GM10266 (cell line): ENCODE measurements around the gene CCDC170.

Source experiments
- DNase-seq: peaks from one replicate; pipeline ENCODE4 v3.0.0; 2012; ENCODE audit errors: extremely low spot score
- TF ChIP-seq, protein P1 (sequence below): IDR thresholded peaks from 2 replicates; pipeline ENCODE4 v1.5.1; 2012; ENCODE audit warnings: mild to moderate bottlenecking, low read depth; ENCODE audit not compliant: control insufficient read depth, insufficient read depth; ENCODE audit errors: missing control alignments

CCDC170 gene

DNA sequence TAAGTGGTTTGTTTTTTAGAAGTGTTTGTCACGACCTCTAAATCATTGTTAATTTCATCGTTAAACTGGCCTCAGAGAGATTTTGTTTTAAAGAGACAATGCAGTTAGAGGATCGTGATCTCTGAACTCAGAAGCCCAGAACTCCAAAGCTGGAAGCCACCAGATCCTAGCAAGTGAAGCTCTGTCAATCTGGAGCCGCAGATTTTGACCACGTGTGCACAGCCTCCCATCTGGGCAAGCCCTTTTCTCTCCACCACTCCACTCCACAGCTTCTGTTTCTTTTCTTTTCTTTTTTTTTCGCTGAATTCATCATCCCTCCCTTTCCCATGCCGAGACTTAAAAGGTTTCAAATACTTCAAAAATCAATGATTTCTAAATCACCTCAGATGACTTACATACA is 171.5 kb downstream of the CCDC170 start:
- TF ChIP-seq, protein P1, sequence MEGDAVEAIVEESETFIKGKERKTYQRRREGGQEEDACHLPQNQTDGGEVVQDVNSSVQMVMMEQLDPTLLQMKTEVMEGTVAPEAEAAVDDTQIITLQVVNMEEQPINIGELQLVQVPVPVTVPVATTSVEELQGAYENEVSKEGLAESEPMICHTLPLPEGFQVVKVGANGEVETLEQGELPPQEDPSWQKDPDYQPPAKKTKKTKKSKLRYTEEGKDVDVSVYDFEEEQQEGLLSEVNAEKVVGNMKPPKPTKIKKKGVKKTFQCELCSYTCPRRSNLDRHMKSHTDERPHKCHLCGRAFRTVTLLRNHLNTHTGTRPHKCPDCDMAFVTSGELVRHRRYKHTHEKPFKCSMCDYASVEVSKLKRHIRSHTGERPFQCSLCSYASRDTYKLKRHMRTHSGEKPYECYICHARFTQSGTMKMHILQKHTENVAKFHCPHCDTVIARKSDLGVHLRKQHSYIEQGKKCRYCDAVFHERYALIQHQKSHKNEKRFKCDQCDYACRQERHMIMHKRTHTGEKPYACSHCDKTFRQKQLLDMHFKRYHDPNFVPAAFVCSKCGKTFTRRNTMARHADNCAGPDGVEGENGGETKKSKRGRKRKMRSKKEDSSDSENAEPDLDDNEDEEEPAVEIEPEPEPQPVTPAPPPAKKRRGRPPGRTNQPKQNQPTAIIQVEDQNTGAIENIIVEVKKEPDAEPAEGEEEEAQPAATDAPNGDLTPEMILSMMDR = no peak

GRCh38 chr6:151666526-151666925 is 172.7 kb downstream of the CCDC170 start:
- TF ChIP-seq, protein P1 = no peak
- no peak for DNase-seq

More for the DNA sequence above, 171.5 kb downstream of the CCDC170 start:
- no peak for DNase-seq

GRCh38 chr6:151669208-151669560 is 175.4 kb downstream of the CCDC170 start:
- TF ChIP-seq, protein P1 = no peak
- DNase-seq = no peak

GRCh38 chr6:151670116-151670515 is 176.3 kb downstream of the CCDC170 start:
- TF ChIP-seq, protein P1 = no peak
- DNase-seq = no peak
